ENCODE results near the gene TMEM50B. TPM values are rescaled to one million over a fixed set of nuclear protein-coding genes. Genes with fewer than 3 reads are reported as not detected.

TMEM50B gene
- total and polyA plus RNA-seq, 2 experiments from 2014 or later, result 25.1 to 26.1 TPM

DNA sequence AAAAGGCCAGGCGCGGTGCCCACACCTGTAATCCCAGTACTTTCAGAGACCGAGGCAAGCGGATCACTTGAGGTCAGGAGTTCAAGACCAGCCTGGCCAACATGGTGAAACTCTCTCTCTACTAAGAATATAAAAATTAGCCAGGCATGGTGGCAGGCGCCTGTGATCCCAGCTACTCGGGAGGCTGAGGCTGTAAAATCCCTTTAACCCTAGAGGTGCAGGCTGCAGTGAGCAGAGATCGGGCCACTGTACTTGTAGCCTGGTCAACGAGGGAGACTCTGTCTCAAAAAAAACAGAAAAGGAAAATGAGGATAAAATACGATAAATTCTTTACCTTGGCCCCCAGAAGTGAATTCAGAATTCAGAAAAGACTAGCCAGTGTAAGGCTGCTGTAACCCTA lies 1.6 kb downstream of the TMEM50B start (continued):
- no peak for TF ChIP-seq ZNF462 (CRISPR knock-in tag; IDR thresholded peaks at IDR 0.05)
- no peak for TF ChIP-seq EZH2phosphoT487 (IDR thresholded peaks at IDR 0.05; ENCODE audit: unreplicated experiment)
- no peak for TF ChIP-seq EZH2 (IDR thresholded peaks at IDR 0.05; ENCODE audit: low read depth, unreplicated experiment)
- TF ChIP-seq POLR2AphosphoS5 (IDR thresholded peaks at IDR 0.05; ENCODE audit: low read depth), result no peak
- no peak for TF ChIP-seq ZNF331 (CRISPR knock-in tag; IDR thresholded peaks at IDR 0.05; ENCODE audit: low read depth)
- TF ChIP-seq NANOG (IDR thresholded peaks at IDR 0.05; ENCODE audit: borderline replicate concordance), result no peak

DNA sequence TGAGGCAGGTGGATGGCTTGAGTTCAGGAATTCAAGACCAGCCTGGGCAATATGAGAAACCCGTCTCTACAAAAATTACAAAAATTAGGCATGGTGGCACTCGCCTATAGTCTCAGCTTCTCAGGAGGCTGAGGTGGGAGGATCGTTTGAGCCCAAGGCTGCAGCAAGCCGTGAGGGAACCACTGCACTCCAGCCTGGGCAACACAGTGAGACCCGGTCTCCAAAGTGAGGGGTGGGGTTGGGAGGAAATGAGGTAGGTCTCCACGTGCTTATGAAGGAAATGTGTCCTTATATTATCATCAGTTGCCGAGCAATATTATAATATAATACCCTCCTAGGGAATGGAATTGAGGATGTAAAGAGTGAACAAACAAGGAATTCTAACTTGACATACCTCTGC lies 2.7 kb downstream of the TMEM50B start:
- peaks cover 4% of the 10 kb centered on the region; the same call in 1 of the 2 replicates for H3K27me3 ChIP-seq (ENCODE audit: insufficient read depth)
- Mint-ChIP-seq H3K4me1 (peaks cover 8% of the 10 kb centered on the region), H3K4me3 (no peak overlapping the region), H3K36me3 (ENCODE audit: low read depth) (peaks cover 3% of the 10 kb centered on the region; the same call in 1 of the 3 replicates), H3K27me3 (ENCODE audit: insufficient read depth, low read depth, poor library complexity) (peaks cover 14% of the 10 kb centered on the region), H3K27ac (no peak overlapping the region), H3K9me3 (peaks cover 3% of the 10 kb centered on the region; the same call in 1 of the 3 replicates)
- peaks cover 50% of the 10 kb centered on the region for H3K79me2 ChIP-seq (replicated peaks; ENCODE audit: insufficient read depth)
- no peak for ATAC-seq
- DNase-seq (ENCODE audit: low spot score), result no peak
- H3F3A ChIP-seq (replicated peaks; ENCODE audit: low read depth), result peaks cover 9% of the 10 kb centered on the region; the same call in 1 of the 2 replicates
- H2AFZ ChIP-seq, result no peak overlapping the region
- H4K20me1 ChIP-seq (replicated peaks; ENCODE audit: insufficient read depth), result peaks cover 11% of the 10 kb centered on the region; the same call in 1 of the 2 replicates
- peaks cover 8% of the 10 kb centered on the region; the same call in 1 of the 2 replicates for H3K4me1 ChIP-seq (ENCODE audit: insufficient read depth)
- no peak overlapping the region for H3K4me2 ChIP-seq
- no peak overlapping the region for H3K27ac ChIP-seq (ENCODE audit: low read depth)
- no peak overlapping the region for H3K4me3 ChIP-seq
- H3K9me2 ChIP-seq (ENCODE audit: insufficient read depth), result no peaks in the 10 kb centered on the region
- H3K36me3 ChIP-seq (ENCODE audit: insufficient read depth), result no peaks in the 10 kb centered on the region
- TF ChIP-seq ZNF331 (CRISPR knock-in tag; IDR thresholded peaks at IDR 0.05; ENCODE audit: low read depth) (no peak), CREB1 (CRISPR knock-in tag; IDR thresholded peaks at IDR 0.05; ENCODE audit: low read depth) (no peak), ZNF462 (CRISPR knock-in tag; IDR thresholded peaks at IDR 0.05) (no peak)
- TF ChIP-seq, protein P1, sequence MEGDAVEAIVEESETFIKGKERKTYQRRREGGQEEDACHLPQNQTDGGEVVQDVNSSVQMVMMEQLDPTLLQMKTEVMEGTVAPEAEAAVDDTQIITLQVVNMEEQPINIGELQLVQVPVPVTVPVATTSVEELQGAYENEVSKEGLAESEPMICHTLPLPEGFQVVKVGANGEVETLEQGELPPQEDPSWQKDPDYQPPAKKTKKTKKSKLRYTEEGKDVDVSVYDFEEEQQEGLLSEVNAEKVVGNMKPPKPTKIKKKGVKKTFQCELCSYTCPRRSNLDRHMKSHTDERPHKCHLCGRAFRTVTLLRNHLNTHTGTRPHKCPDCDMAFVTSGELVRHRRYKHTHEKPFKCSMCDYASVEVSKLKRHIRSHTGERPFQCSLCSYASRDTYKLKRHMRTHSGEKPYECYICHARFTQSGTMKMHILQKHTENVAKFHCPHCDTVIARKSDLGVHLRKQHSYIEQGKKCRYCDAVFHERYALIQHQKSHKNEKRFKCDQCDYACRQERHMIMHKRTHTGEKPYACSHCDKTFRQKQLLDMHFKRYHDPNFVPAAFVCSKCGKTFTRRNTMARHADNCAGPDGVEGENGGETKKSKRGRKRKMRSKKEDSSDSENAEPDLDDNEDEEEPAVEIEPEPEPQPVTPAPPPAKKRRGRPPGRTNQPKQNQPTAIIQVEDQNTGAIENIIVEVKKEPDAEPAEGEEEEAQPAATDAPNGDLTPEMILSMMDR (conservative IDR thresholded peaks at IDR 0.05; ENCODE audit: low read depth in 2 of 2), result no peak

Data from GM23338 (cell line).